Uterus (tissue), 4 donors: ENCODE results near the gene P3H2. TPM values are rescaled to one million over a fixed set of nuclear protein-coding genes. Genes with fewer than 3 reads are reported as not detected.
"Not testable (repeated sequence)": the region's sequence is repeated elsewhere in the genome, so short reads cannot be mapped to it uniquely, and the experiment has no call there.

ENCODE experiments used
- DNase-seq, 2 donors: peaks; one replicate each; pipeline ENCODE4 v3.0.0-alpha.2; 2019 to 2020
- H3K27ac ChIP-seq, 2 donors: fragments of 200-600 bp; sonication (generic); 1 replicate in 1 of 2; 2 replicates in 1 of 2; pipeline ENCODE4 v1.5.1; 2016 to 2018
- H3K27me3 ChIP-seq, 2 donors: fragments of 200-600 bp; sonication (generic); one replicate each; pipeline ENCODE4 v1.5.1; 2018 to 2019; ENCODE audit warnings: control low read depth in 1 of 2
- H3K36me3 ChIP-seq, 2 donors: fragments of 200-600 bp; sonication (generic); one replicate each; pipeline ENCODE4 v1.5.1; 2019; ENCODE audit warnings: control low read depth in 1 of 2
- H3K4me1 ChIP-seq, 2 donors: fragments of 200-600 bp; sonication (generic); one replicate each; pipeline ENCODE4 v1.5.1; 2018 to 2019; ENCODE audit warnings: control low read depth in 1 of 2
- H3K4me3 ChIP-seq, 2 donors: fragments of 200-600 bp; sonication (generic); 1 replicate in 1 of 2; 2 replicates in 1 of 2; pipeline ENCODE4 v1.5.1; 2018 to 2019; ENCODE audit warnings: mild to moderate bottlenecking in 1 of 2
- H3K9me3 ChIP-seq, 2 donors: fragments of 200-600 bp; sonication (generic); one replicate each; pipeline ENCODE4 v1.5.1; 2019; ENCODE audit warnings: control low read depth in 1 of 2
- POLR2A ChIP-seq, 2 donors: fragments of 450-650 bp; IDR thresholded peaks; one replicate each; pipeline ENCODE4 v1.6.1; 2016; ENCODE audit warnings: antibody characterized with exemption in 2 of 2, mild to moderate bottlenecking in 1 of 2, moderate library complexity in 1 of 2
- intact Hi-C: fragments of 100-400 bp; cut with DNase I; formaldehyde crosslinking; loops from one replicate; pipeline ENCODE4 v1.15.1; 2023; ENCODE audit warnings: low total_unique reads
- total RNA-seq, 4 donors: library from RNA; depleted of rRNA in 3 of 4; stranded (reverse); fragments of >200 nt in 3 of 4; gene quantifications; one replicate each; pipeline versions ENCODE4 v1.1.0 to v1.2.4, GENCODE V29; 2014 to 2023
- TF ChIP-seq, protein P1 (sequence below), 4 experiments: fragments of 200-600 bp in 2 of 4; fragments of 450-650 bp in 2 of 4; sonication (generic) in 2 of 4; IDR thresholded peaks; one replicate each; pipeline ENCODE4 v1.5.1; 2016 to 2019; ENCODE audit warnings: antibody characterized with exemption in 4 of 4, mild to moderate bottlenecking in 2 of 4, moderate library complexity in 1 of 4
- donor health status: DM: yes; HTN: yes; CAD: no.

P3H2 gene
- total RNA-seq, 4 donors from 2014 or later: 12.6 to 441 (median 30.6) TPM

DNA sequence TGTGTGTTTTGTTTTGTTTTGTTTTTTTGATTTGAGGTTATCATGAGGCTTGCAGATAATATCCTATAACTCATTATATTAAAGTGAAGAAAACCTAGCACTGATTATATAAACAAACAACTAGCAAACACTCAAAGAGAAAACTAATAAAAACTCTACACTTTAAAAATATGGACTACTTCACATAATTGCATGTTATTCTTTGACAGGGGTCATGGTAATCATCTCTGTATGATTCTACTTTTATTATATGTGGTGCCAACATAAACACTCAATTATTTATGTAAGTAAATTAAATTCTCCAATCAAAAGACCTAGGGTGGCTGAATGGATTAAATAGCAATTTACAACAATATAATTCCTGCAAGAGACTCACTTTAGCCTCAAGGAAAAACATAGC lies 44.6 kb upstream of the P3H2 start:
- TF ChIP-seq POLR2A (IDR thresholded peaks at IDR 0.05): no peak
- TF ChIP-seq, protein P1, sequence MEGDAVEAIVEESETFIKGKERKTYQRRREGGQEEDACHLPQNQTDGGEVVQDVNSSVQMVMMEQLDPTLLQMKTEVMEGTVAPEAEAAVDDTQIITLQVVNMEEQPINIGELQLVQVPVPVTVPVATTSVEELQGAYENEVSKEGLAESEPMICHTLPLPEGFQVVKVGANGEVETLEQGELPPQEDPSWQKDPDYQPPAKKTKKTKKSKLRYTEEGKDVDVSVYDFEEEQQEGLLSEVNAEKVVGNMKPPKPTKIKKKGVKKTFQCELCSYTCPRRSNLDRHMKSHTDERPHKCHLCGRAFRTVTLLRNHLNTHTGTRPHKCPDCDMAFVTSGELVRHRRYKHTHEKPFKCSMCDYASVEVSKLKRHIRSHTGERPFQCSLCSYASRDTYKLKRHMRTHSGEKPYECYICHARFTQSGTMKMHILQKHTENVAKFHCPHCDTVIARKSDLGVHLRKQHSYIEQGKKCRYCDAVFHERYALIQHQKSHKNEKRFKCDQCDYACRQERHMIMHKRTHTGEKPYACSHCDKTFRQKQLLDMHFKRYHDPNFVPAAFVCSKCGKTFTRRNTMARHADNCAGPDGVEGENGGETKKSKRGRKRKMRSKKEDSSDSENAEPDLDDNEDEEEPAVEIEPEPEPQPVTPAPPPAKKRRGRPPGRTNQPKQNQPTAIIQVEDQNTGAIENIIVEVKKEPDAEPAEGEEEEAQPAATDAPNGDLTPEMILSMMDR (IDR thresholded peaks at IDR 0.05): no peak
- H3K4me3 ChIP-seq: no peak overlapping the region
- H3K27me3 ChIP-seq: no peaks in the 10 kb centered on the region
- no peaks in the 10 kb centered on the region for H3K9me3 ChIP-seq
- no peak for DNase-seq
- intact Hi-C loops: no loop called here
- H3K4me1 ChIP-seq: no peaks in the 10 kb centered on the region
- no peaks in the 10 kb centered on the region for H3K36me3 ChIP-seq
- no peak overlapping the region for H3K27ac ChIP-seq

DNA sequence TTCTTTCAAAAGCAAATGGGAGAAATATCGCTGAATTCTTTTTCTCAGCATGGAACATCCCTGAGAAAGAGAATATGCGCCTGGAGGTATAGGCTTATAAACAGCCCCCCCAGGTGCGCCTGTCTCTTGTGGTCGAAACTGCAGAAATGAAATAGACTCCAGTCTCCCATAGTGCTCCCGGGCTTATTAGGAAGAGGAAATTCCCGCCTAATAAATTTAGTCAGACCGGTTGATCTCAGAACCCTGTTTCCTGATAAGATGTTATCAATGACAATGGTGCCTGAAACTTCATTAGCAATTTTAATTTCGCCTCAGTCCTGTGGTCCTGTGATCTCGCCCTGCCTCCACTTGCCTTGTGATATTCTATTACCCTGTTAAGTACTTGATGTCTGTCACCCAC lies 41.3 kb upstream of the P3H2 start:
- DNase-seq, H3K4me3 ChIP-seq, H3K27me3 ChIP-seq, H3K36me3 ChIP-seq, H3K4me1 ChIP-seq, H3K9me3 ChIP-seq, intact Hi-C loops, H3K27ac ChIP-seq: not testable (repeated sequence)

DNA sequence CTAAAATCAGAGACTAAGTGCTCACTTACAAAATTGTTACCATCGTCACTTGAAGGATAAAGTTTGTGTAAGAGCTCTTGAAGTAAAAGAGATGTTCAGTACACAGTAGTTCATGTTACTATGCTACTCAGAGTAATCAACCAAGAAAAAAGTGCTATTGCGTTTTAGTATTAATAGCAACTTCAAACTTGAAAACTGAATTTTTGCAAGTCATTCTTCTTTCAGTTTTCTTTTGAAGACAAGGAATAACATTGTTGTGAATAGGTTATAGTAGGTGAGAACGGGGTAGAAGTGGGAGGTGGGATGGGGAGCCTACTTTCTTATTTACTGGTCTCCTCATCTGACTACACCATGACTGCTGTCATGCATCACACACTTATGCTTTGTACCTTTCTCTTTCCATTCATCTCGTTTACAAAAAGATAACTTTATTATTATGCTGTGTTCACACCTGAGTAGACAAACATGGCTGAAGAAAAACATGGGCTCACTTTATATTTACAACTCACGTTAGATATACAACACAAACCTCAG lies 39.3 kb upstream of the P3H2 start:
- Histone ChIP-seq H3K27ac (no peak overlapping the region), H3K36me3 (no peaks in the 10 kb centered on the region), H3K9me3 (no peaks in the 10 kb centered on the region), H3K4me1 (no peaks in the 10 kb centered on the region), H3K27me3 (no peaks in the 10 kb centered on the region), H3K4me3 (no peak overlapping the region)
- intact Hi-C loops: no loop called here
- no peak for TF ChIP-seq POLR2A (IDR thresholded peaks at IDR 0.05)
- TF ChIP-seq, protein P1 (IDR thresholded peaks at IDR 0.05): no peak
- no peak for DNase-seq

DNA sequence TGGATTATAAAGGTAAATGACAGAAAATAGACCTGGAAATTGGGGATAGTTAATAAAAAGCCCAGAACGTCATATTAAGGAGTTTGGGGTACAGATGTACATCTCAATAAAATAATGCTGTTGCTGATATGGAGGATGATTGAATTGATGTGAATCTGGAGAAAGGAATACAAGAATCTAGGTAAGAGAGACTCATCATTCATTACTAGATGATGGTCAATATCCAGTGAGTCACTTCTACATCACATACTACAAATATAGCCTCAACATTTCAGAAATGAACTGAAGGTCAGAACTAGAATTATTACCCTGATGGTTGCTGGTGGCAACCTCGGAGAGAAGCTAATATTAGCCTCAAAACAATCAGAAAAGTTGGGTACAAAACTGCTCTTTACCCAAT lies 37.6 kb upstream of the P3H2 start:
- Histone ChIP-seq H3K4me1 (no peaks in the 10 kb centered on the region), H3K27me3 (no peaks in the 10 kb centered on the region), H3K4me3 (no peak overlapping the region), H3K27ac (no peak overlapping the region), H3K9me3 (no peaks in the 10 kb centered on the region), H3K36me3 (no peaks in the 10 kb centered on the region)
- TF ChIP-seq POLR2A (IDR thresholded peaks at IDR 0.05): no peak
- TF ChIP-seq, protein P1 (IDR thresholded peaks at IDR 0.05): no peak
- no peak for DNase-seq
- intact Hi-C loops: no loop called here

DNA sequence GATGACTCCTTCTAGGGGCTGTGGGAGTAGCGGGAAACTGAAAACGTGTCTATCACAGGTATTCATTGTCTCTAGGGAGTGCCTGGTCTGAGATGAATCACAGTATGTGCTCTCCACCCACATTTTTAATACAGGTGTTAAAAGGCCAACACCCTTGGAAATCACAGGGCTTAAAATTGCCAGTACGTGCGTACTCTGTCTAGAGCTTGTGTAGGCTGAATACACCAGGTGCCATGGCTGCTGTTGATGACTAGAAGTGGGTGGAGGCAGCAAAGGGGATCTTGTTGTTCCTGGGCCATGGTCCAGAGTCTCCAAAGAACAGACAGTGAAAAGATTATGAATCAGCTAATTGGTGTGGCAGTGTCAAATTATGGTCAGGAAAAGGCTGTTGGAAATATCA lies 35.1 kb upstream of the P3H2 start:
- H3K4me1 ChIP-seq: no peaks in the 10 kb centered on the region

More for the DNA sequence above, 35.1 kb upstream of the P3H2 start:
- intact Hi-C loops: no loop called here
- H3K27ac ChIP-seq: no peak overlapping the region
- DNase-seq: no peak
- H3K4me3 ChIP-seq: no peak overlapping the region
- no peaks in the 10 kb centered on the region for H3K27me3 ChIP-seq
- H3K9me3 ChIP-seq: no peaks in the 10 kb centered on the region
- H3K36me3 ChIP-seq: no peaks in the 10 kb centered on the region
- TF ChIP-seq POLR2A (IDR thresholded peaks at IDR 0.05): no peak
- TF ChIP-seq, protein P1 (IDR thresholded peaks at IDR 0.05): no peak
